GM21528 (cell line): ENCODE data around the gene SYT3.

Experiments used
- ATAC-seq: cut with Tn5 transposase; IDR thresholded peaks from one replicate; pipeline ENCODE4 v1.9.1; 2021; ENCODE audit warnings: mild to moderate bottlenecking, moderate library complexity; ENCODE audit not compliant: unreplicated experiment, low FRiP score

Gene SYT3

GRCh38 chr19:50639121-50640112 is at the start of gene SYT3:
TSS of gene SYT3 (minus strand) at chr19:50639881. CDS start at chr19:50637411, 2,470 bp downstream.
- ATAC-seq = no peak

GRCh38 chr19:50688766-50689165 is 49.1 kb upstream of the SYT3 start:
- no peak for ATAC-seq

GRCh38 chr19:50686310-50687032 is 46.8 kb upstream of the SYT3 start:
- ATAC-seq = no peak

- ATAC-seq = no peak
Observed at GRCh38 chr19:50679177-50680125, 39.8 kb upstream of the SYT3 start.

- no peak for ATAC-seq
Observed at GRCh38 chr19:50678323-50678722, 38.6 kb upstream of the SYT3 start.

GRCh38 chr19:50677636-50678035 is 38.0 kb upstream of the SYT3 start:
- ATAC-seq = no peak

- ATAC-seq = no peak
Observed at GRCh38 chr19:50676625-50677197, 37.0 kb upstream of the SYT3 start.

GRCh38 chr19:50673118-50673517 is 33.4 kb upstream of the SYT3 start:
- no peak for ATAC-seq

- no peak for ATAC-seq
Observed at GRCh38 chr19:50670102-50670380, 30.4 kb upstream of the SYT3 start.

GRCh38 chr19:50669302-50670101 is 29.8 kb upstream of the SYT3 start:
- no peak for ATAC-seq

- ATAC-seq = no peak
Observed at GRCh38 chr19:50668879-50669278, 29.2 kb upstream of the SYT3 start.

GRCh38 chr19:50668416-50668815 is 28.7 kb upstream of the SYT3 start:
- ATAC-seq = no peak

- ATAC-seq = no peak
Observed at GRCh38 chr19:50667759-50668231, 28.1 kb upstream of the SYT3 start.

- ATAC-seq = no peak
Observed at GRCh38 chr19:50667177-50667758, 27.6 kb upstream of the SYT3 start.

GRCh38 chr19:50666346-50667176 is 26.9 kb upstream of the SYT3 start:
- no peak for ATAC-seq

GRCh38 chr19:50664204-50664603 is 24.5 kb upstream of the SYT3 start:
- ATAC-seq = no peak

GRCh38 chr19:50663482-50663790 is 23.8 kb upstream of the SYT3 start:
- ATAC-seq = no peak
